Nephron (organoid): ENCODE measurements around the gene KIF16B.

Source experiments
- H3K27ac Mint-ChIP-seq, 3 experiments: 2 replicates each; pipeline ENCODE4 v1.8.0; 2020; ENCODE audit warnings: mixed read lengths in 3 of 3, mild to moderate bottlenecking in 2 of 3, moderate library complexity in 1 of 3
- H3K27me3 Mint-ChIP-seq: 2 replicates; pipeline ENCODE4 v1.8.0; 2021; ENCODE audit warnings: low read depth, mild to moderate bottlenecking, moderate library complexity, mixed read lengths
- H3K36me3 Mint-ChIP-seq: 2 replicates; pipeline ENCODE4 v1.8.0; 2020; ENCODE audit warnings: low read depth, mixed read lengths
- H3K4me1 Mint-ChIP-seq: 2 replicates; pipeline ENCODE4 v1.8.0; 2020; ENCODE audit warnings: mixed read lengths
- H3K4me3 Mint-ChIP-seq, 3 experiments: 2 replicates each; pipeline ENCODE4 v1.8.0; 2020; ENCODE audit warnings: mild to moderate bottlenecking in 3 of 3, mixed read lengths in 3 of 3, moderate library complexity in 2 of 3
- H3K9me3 Mint-ChIP-seq: 2 replicates; pipeline ENCODE4 v1.8.0; 2020; ENCODE audit warnings: mixed read lengths
- CTCF ChIP-seq, 3 experiments: fragments of 200-600 bp; sonication (generic); IDR thresholded peaks; one replicate each; pipeline ENCODE4 v1.5.0; 2021; ENCODE audit warnings: antibody characterized with exemption in 3 of 3; ENCODE audit not compliant: unreplicated experiment in 3 of 3

KIF16B gene

DNA sequence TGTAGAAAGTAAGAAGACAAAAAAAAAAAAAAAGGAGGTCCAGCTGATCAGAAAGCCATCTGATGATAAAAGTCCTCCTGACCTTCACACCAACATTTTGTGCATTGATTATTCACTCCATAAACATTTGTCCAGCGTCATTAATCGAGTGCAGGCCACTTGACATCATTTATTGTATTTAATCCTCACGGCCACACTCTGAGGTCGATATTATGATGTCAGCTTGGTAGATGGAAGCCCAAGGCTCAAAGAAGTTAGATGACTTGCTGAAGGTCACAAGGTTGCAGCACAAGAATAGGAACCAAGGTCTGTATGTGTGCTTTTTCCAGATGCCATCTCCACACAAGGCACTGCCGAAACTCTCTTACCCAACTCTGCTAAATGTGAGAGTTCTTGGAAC, 328.4 kb downstream of the KIF16B start:
- TF ChIP-seq CTCF (IDR thresholded peaks at IDR 0.05; ENCODE audit: unreplicated experiment in 3 of 3): no peak
- Mint-ChIP-seq H3K27ac (no peak overlapping the region), H3K27me3 (no peaks in the 10 kb centered on the region), H3K36me3 (no peaks in the 10 kb centered on the region), H3K4me1 (peaks cover 15% of the 10 kb centered on the region), H3K4me3 (no peak overlapping the region), H3K9me3 (peaks cover 8% of the 10 kb centered on the region)

- Mint-ChIP-seq H3K4me1 (peaks cover 15% of the 10 kb centered on the region), H3K9me3 (peaks cover 18% of the 10 kb centered on the region), H3K27me3 (no peaks in the 10 kb centered on the region), H3K4me3 (no peak overlapping the region), H3K36me3 (no peaks in the 10 kb centered on the region), H3K27ac (no peak overlapping the region)
- no peak for TF ChIP-seq CTCF (IDR thresholded peaks at IDR 0.05; ENCODE audit: unreplicated experiment in 3 of 3)
Observed at GRCh38 chr20:16243470-16243869, 329.8 kb downstream of the KIF16B start.

- no peak overlapping the region for H3K27ac Mint-ChIP-seq
- no peaks in the 10 kb centered on the region for H3K27me3 Mint-ChIP-seq
- no peak for TF ChIP-seq CTCF (IDR thresholded peaks at IDR 0.05; ENCODE audit: unreplicated experiment in 3 of 3)
- no peaks in the 10 kb centered on the region for H3K36me3 Mint-ChIP-seq
- no peak overlapping the region for H3K4me3 Mint-ChIP-seq
- H3K4me1 Mint-ChIP-seq: peaks cover 15% of the 10 kb centered on the region
- peaks cover 28% of the 10 kb centered on the region for H3K9me3 Mint-ChIP-seq
Observed at GRCh38 chr20:16241911-16242310, 331.3 kb downstream of the KIF16B start.

DNA sequence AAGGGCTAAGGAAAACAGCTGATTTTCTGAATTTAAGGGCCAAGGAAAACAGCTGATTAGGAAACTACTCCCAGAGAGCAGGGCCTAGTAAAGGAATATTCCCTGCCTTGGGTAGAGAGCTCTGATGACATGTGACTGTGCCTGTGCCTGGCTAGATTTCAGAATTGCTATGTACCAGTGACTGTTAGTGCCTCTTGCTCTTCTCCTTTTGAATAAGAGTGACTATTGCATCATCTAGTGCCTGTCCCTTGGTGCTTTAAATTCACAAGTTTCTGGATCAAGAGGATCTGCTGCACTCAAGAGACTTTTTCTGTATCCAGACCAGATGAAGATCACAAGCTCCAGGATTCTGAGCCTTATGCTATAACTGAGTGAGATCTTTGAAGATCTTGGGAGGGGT, 332.9 kb downstream of the KIF16B start:
- peaks cover 28% of the 10 kb centered on the region for H3K4me1 Mint-ChIP-seq
- no peak overlapping the region for H3K4me3 Mint-ChIP-seq
- no peak for TF ChIP-seq CTCF (IDR thresholded peaks at IDR 0.05; ENCODE audit: unreplicated experiment in 3 of 3)
- no peaks in the 10 kb centered on the region for H3K27me3 Mint-ChIP-seq
- no peaks in the 10 kb centered on the region for H3K36me3 Mint-ChIP-seq
- H3K9me3 Mint-ChIP-seq: peaks cover 34% of the 10 kb centered on the region
- H3K27ac Mint-ChIP-seq: no peak overlapping the region

GRCh38 chr20:16236589-16237241, 336.5 kb downstream of the KIF16B start:
- H3K27ac Mint-ChIP-seq: peak overlapping the region in 1 of 3 experiments; percentile 29
- H3K36me3 Mint-ChIP-seq: no peaks in the 10 kb centered on the region
- no peaks in the 10 kb centered on the region for H3K27me3 Mint-ChIP-seq
- H3K4me3 Mint-ChIP-seq: no peak overlapping the region
- TF ChIP-seq CTCF (IDR thresholded peaks at IDR 0.05; ENCODE audit: unreplicated experiment in 3 of 3): no peak
- peaks cover 34% of the 10 kb centered on the region for H3K9me3 Mint-ChIP-seq
- peaks cover 25% of the 10 kb centered on the region for H3K4me1 Mint-ChIP-seq

- Mint-ChIP-seq H3K27me3 (no peaks in the 10 kb centered on the region), H3K4me3 (no peak overlapping the region), H3K9me3 (peaks cover 15% of the 10 kb centered on the region), H3K4me1 (peaks cover 13% of the 10 kb centered on the region), H3K27ac (no peak overlapping the region), H3K36me3 (no peaks in the 10 kb centered on the region)
- TF ChIP-seq CTCF (IDR thresholded peaks at IDR 0.05; ENCODE audit: unreplicated experiment in 3 of 3): no peak
Observed at GRCh38 chr20:16230402-16230801, 342.8 kb downstream of the KIF16B start.
